PC-3 (cell line): Measurements from ENCODE around the gene ADSS1. TPM values are rescaled to one million over a fixed set of nuclear protein-coding genes. Genes with fewer than 3 reads are reported as not detected.

Experiments
- ATAC-seq: fragments of 200-7000 bp; cut with Tn5 transposase; 2 replicates; pipeline ENCODE4 v1.9.1; 2020; ENCODE audit warnings: mild to moderate bottlenecking, moderate library complexity
- BruUV-seq: library from RNA; stranded (reverse); fragments of 400-500 nt; replicated peaks from 2 replicates; lab custom pipeline; 2021; lab: Mats Ljungman, UMichigan
- CTCF ChIA-PET: fragments of 300-600 bp; sonication (Branson Sonifier 250); formaldehyde crosslinking; loops from one replicate; lab custom pipeline; 2022; ENCODE audit warnings: antibody characterized with exemption; lab: Charles Lee
- POLR2A ChIA-PET: fragments of 300-600 bp; sonication (Branson Sonifier 250); formaldehyde crosslinking; loops from one replicate; lab custom pipeline; 2022; ENCODE audit warnings: antibody characterized with exemption; ENCODE audit not compliant: unreplicated experiment; lab: Charles Lee
- DNase-seq: peaks from one replicate; pipeline ENCODE4 v3.0.0-alpha.2; 2015
- H2AFZ ChIP-seq: fragments of 300-600 bp; sonication (generic); 2 replicates; pipeline ENCODE4 v1.6.0; 2016; ENCODE audit warnings: antibody characterized with exemption, low read length
- H3F3A ChIP-seq: fragments of 300-600 bp; sonication (generic); one replicate; pipeline ENCODE4 v1.6.0; 2017; ENCODE audit warnings: antibody characterized with exemption, low read length, control low read depth, mild to moderate bottlenecking; ENCODE audit not compliant: unreplicated experiment
- H3K27ac ChIP-seq: fragments of 300-600 bp; sonication (generic); 2 replicates; pipeline ENCODE4 v1.5.1; 2016; ENCODE audit warnings: mild to moderate bottlenecking, low read length
- H3K27me3 ChIP-seq: fragments of 300-600 bp; sonication (generic); 2 replicates; pipeline ENCODE4 v1.6.1; 2016; ENCODE audit warnings: low read length, mixed read lengths
- H3K36me3 ChIP-seq: fragments of 300-600 bp; sonication (generic); 2 replicates; pipeline ENCODE4 v1.6.1; 2016; ENCODE audit warnings: low read depth, mixed run types, low read length, mixed read lengths
- H3K4me1 ChIP-seq: fragments of 300-600 bp; sonication (generic); 2 replicates; pipeline ENCODE4 v1.5.1; 2016; ENCODE audit warnings: low read length; ENCODE audit not compliant: insufficient read depth
- H3K4me2 ChIP-seq: fragments of 300-600 bp; sonication (generic); 2 replicates; pipeline ENCODE4 v1.6.0; 2016; ENCODE audit warnings: low read length
- H3K4me3 ChIP-seq: fragments of 300-600 bp; sonication (generic); 2 replicates; pipeline ENCODE4 v1.5.1; 2016; ENCODE audit warnings: mild to moderate bottlenecking, low read length, mixed read lengths
- H3K79me2 ChIP-seq: fragments of 300-600 bp; sonication (generic); 2 replicates; pipeline ENCODE4 v1.6.1; 2017; ENCODE audit warnings: low read length, mixed read lengths
- H3K9ac ChIP-seq: fragments of 300-600 bp; sonication (generic); 2 replicates; pipeline ENCODE4 v1.6.0; 2016; ENCODE audit warnings: mild to moderate bottlenecking, low read length
- H3K9me2 ChIP-seq: fragments of 300-600 bp; sonication (generic); replicated peaks from 2 replicates; pipeline ENCODE4 v1.6.1; 2016; ENCODE audit warnings: mixed run types, low read length, mixed read lengths
- H3K9me3 ChIP-seq: fragments of 300-600 bp; sonication (generic); 2 replicates; pipeline ENCODE4 v1.6.1; 2016; ENCODE audit warnings: low read length, mixed read lengths
- H4K20me1 ChIP-seq: fragments of 300-600 bp; sonication (generic); 2 replicates; pipeline ENCODE4 v1.6.1; 2016; ENCODE audit warnings: low read length, mixed read lengths
- EZH2 ChIP-seq: fragments of 300-600 bp; sonication (generic); IDR thresholded peaks from one replicate; pipeline ENCODE4 v1.6.1; 2017; ENCODE audit warnings: antibody characterized with exemption, mild to moderate bottlenecking, low read length; ENCODE audit not compliant: unreplicated experiment
- EZH2phosphoT487 ChIP-seq: fragments of 300-600 bp; sonication (generic); IDR thresholded peaks from 2 replicates; pipeline ENCODE4 v1.6.1; 2018; ENCODE audit warnings: mild to moderate bottlenecking, antibody characterized with exemption, low read length, borderline replicate concordance
- intact Hi-C: fragments of 100-400 bp; cut with micrococcal nuclease; formaldehyde crosslinking; loops from 2 replicates; pipeline ENCODE4 v1.9.0; 2023
- total RNA-seq: library from RNA; depleted of rRNA; stranded (reverse); fragments of >200 nt; gene quantifications from 2 replicates; pipeline ENCODE4 v1.2.3, GENCODE V29; 2014
- TF ChIP-seq, protein P1 (sequence below): fragments of 300-600 bp; sonication (generic); conservative IDR thresholded peaks from 2 replicates; pipeline ENCODE4 v1.5.1; 2017; ENCODE audit warnings: antibody characterized with exemption, low read depth, mild to moderate bottlenecking, low read length

The ADSS1 gene
- total RNA-seq, 1 experiment from 2014 or later = 7.9 TPM

DNA sequence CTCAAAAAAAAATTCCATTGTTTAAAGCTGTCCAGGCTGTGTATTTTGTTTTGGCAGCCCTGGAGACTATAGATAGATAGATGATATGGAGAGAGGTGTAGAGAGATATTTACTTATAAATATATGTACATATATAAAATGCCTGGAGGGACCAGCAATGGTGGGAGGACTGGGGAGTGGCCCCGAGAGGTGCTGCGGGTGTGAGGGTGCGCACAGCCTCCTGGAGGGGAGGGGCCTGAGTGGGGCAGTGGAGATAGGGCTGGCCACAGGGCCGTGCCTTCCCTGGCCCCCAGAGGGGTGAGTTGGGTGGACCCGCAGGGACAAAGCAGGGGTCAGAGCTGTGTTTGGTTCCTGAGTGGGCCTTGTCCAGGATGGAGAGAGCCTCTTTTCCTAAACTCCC, 6.5 kb downstream of the ADSS1 start:
- Histone ChIP-seq H3K27ac (no peak overlapping the region), H3K27me3 (no peaks in the 10 kb centered on the region), H2AFZ (no peak overlapping the region), H3K79me2 (no peaks in the 10 kb centered on the region), H3K36me3 (no peaks in the 10 kb centered on the region), H3K9me2 (no peaks in the 10 kb centered on the region), H3F3A (no peaks in the 10 kb centered on the region), H4K20me1 (no peaks in the 10 kb centered on the region), H3K4me1 (peaks cover 12% of the 10 kb centered on the region), H3K9ac (no peak overlapping the region), H3K9me3 (no peaks in the 10 kb centered on the region), H3K4me3 (no peak overlapping the region), H3K4me2 (no peak overlapping the region)
- ChIA-PET POLR2A (no interaction called here), CTCF (no interaction called here)
- no TSS peak for BruUV-seq
- DNase-seq = no peak
- TF ChIP-seq, protein P1, sequence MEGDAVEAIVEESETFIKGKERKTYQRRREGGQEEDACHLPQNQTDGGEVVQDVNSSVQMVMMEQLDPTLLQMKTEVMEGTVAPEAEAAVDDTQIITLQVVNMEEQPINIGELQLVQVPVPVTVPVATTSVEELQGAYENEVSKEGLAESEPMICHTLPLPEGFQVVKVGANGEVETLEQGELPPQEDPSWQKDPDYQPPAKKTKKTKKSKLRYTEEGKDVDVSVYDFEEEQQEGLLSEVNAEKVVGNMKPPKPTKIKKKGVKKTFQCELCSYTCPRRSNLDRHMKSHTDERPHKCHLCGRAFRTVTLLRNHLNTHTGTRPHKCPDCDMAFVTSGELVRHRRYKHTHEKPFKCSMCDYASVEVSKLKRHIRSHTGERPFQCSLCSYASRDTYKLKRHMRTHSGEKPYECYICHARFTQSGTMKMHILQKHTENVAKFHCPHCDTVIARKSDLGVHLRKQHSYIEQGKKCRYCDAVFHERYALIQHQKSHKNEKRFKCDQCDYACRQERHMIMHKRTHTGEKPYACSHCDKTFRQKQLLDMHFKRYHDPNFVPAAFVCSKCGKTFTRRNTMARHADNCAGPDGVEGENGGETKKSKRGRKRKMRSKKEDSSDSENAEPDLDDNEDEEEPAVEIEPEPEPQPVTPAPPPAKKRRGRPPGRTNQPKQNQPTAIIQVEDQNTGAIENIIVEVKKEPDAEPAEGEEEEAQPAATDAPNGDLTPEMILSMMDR = no peak
- TF ChIP-seq EZH2phosphoT487 (no peak), EZH2 (no peak)
- intact Hi-C loops = no loop called here
- ATAC-seq = no peak

- H3K27ac ChIP-seq = no peak overlapping the region
- no TSS peak for BruUV-seq
- peak; percentile 48 for ATAC-seq
Observed at GRCh38 chr14:104731320-104732294, 7.6 kb downstream of the ADSS1 start.

More at GRCh38 chr14:104731320-104732294, 7.6 kb downstream of the ADSS1 start:
- no peaks in the 10 kb centered on the region for H4K20me1 ChIP-seq
- H3K4me3 ChIP-seq = no peak overlapping the region
- intact Hi-C loops = no loop called here
- H3K4me1 ChIP-seq = peaks cover 12% of the 10 kb centered on the region
- H3F3A ChIP-seq = no peaks in the 10 kb centered on the region
- H3K27me3 ChIP-seq = no peaks in the 10 kb centered on the region
- ChIA-PET POLR2A (no interaction called here), CTCF (no interaction called here)
- H3K79me2 ChIP-seq = no peaks in the 10 kb centered on the region
- no peaks in the 10 kb centered on the region for H3K9me2 ChIP-seq
- H3K36me3 ChIP-seq = no peaks in the 10 kb centered on the region
- no peaks in the 10 kb centered on the region for H3K9me3 ChIP-seq
- no peak overlapping the region for H3K9ac ChIP-seq
- peak; percentile 48 for DNase-seq
- no peak for TF ChIP-seq EZH2
- TF ChIP-seq, protein P1 = peak; percentile 64
- H3K4me2 ChIP-seq = no peak overlapping the region
- no peak overlapping the region for H2AFZ ChIP-seq
